Mucosa of rectum (tissue), 2 donors: ENCODE data around the gene RNF212.

ENCODE experiments used
- H3K27ac ChIP-seq, 2 donors: one replicate each; pipeline ENCODE4 v1.7.0; 2013; ENCODE audit warnings: inconsistent platforms in 2 of 2, low read depth in 2 of 2, low read length in 2 of 2
- H3K27me3 ChIP-seq, 2 donors: one replicate each; pipeline ENCODE4 v1.7.0; 2013; ENCODE audit warnings: low read length in 2 of 2; ENCODE audit not compliant: control insufficient read depth in 2 of 2, insufficient read depth in 2 of 2
- H3K36me3 ChIP-seq, 2 donors: one replicate each; pipeline ENCODE4 v1.7.0; 2013; ENCODE audit warnings: low read length in 2 of 2; ENCODE audit not compliant: control insufficient read depth in 2 of 2, insufficient read depth in 2 of 2
- H3K4me1 ChIP-seq, 2 donors: one replicate each; pipeline ENCODE4 v1.7.0; 2013; ENCODE audit warnings: low read length in 2 of 2, mild to moderate bottlenecking in 1 of 2; ENCODE audit not compliant: control insufficient read depth in 2 of 2, insufficient read depth in 2 of 2
- H3K4me3 ChIP-seq, 2 donors: one replicate each; pipeline ENCODE4 v1.7.0; 2013; ENCODE audit warnings: low read length in 2 of 2
- H3K9ac ChIP-seq, 2 donors: one replicate each; pipeline ENCODE4 v1.7.0; 2013; ENCODE audit warnings: low read length in 2 of 2, low read depth in 1 of 2, mild to moderate bottlenecking in 1 of 2
- H3K9me3 ChIP-seq, 2 donors: one replicate each; pipeline ENCODE4 v1.7.0; 2013; ENCODE audit warnings: low read length in 2 of 2; ENCODE audit not compliant: control insufficient read depth in 2 of 2
- donor health status: healthy.
- donor health status: Normal muscosa, but diverticular disease.

RNF212 gene

DNA sequence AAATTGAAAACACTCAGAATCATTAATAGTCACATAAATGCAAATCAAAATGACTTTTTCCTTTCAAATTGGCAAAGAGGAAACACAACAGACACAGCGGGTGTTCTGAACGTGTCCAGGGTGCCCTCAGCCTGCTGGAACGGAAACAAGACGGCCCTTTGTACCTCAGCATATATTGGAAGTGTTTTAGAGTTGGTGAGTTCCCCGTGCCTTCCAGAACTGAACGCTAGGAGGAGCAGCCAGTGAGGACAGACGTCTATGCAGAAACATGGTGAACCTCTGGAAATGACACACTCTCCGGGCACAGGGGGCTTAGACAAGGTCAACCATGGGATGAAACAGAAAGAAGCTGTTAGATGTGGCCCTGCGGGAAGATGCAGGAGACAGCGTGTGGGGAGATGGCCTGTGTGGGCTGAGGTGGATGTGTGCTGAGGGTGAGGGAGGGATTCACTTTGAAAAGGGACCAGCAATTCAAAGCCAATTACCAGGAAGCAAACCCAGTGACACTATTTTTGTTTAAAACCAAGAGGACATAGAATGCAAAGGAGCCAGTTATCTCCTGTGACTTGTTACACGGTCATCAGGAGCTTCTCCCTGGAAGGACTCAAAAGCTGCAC lies 40.4 kb downstream of the RNF212 start:
- Histone ChIP-seq H3K9me3 (no peaks in the 10 kb centered on the region), H3K4me1 (peaks cover 0 to 3% of the 10 kb centered on the region in 2 donors), H3K36me3 (no peaks in the 10 kb centered on the region), H3K4me3 (no peak overlapping the region), H3K27ac (no peak overlapping the region), H3K9ac (no peak overlapping the region), H3K27me3 (no peaks in the 10 kb centered on the region)

DNA sequence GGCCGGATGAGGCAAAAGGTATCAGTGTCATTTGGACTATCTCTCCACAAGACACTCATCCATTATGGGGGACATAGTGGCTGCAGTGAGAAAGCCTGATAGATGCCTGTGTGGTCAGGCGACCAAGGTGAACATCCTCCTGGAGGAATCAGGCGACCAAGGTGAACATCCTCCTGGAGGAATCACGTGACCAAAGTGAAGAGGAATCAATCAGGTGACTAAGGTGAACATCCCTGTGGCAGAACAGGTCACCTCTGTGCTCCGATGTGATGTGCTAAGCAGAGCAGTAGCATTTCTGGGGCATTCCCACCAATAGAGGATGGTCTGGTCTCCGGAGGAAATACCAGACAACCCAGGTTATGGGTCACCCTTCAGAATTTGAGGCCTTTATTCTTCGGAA lies 44.0 kb downstream of the RNF212 start:
- no peaks in the 10 kb centered on the region for H3K9me3 ChIP-seq
- H3K4me1 ChIP-seq, result peaks cover 0 to 3% of the 10 kb centered on the region in 2 donors
- H3K36me3 ChIP-seq, result no peaks in the 10 kb centered on the region
- no peak overlapping the region for H3K4me3 ChIP-seq
- H3K27me3 ChIP-seq, result no peaks in the 10 kb centered on the region
- no peak overlapping the region for H3K9ac ChIP-seq
- no peak overlapping the region for H3K27ac ChIP-seq

- Histone ChIP-seq H3K4me1 (no peaks in the 10 kb centered on the region), H3K36me3 (no peaks in the 10 kb centered on the region), H3K9ac (no peak overlapping the region), H3K27ac (no peak overlapping the region), H3K27me3 (no peaks in the 10 kb centered on the region), H3K4me3 (no peak overlapping the region), H3K9me3 (no peaks in the 10 kb centered on the region)
Measured at GRCh38 chr4:1065732-1066131, 47.6 kb downstream of the RNF212 start.

DNA sequence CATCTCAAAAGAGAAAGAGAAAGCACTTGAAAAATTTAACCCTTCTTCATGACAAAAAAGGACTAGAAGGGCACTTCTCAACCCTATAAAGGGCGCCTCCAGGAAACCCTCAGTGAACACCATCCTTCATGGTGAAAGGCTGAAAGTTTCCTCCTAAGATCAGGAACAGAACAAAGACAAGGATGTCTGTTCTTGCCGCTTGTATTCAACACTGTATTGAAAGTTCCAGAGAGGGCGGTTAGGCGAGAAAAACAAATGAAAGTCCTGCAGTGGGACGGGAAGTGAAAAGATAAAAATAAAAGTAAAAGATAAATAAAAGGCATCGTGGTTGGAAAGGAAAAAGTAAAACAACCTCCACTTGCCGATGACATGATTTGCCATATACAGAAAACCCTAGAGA lies 50.9 kb downstream of the RNF212 start:
- Histone ChIP-seq H3K36me3 (no peaks in the 10 kb centered on the region), H3K27me3 (peaks cover 0 to 4% of the 10 kb centered on the region in 2 donors), H3K27ac (no peak overlapping the region), H3K4me1 (peaks cover 3 to 10% of the 10 kb centered on the region in 2 donors), H3K9me3 (no peaks in the 10 kb centered on the region), H3K4me3 (no peak overlapping the region), H3K9ac (no peak overlapping the region)

DNA sequence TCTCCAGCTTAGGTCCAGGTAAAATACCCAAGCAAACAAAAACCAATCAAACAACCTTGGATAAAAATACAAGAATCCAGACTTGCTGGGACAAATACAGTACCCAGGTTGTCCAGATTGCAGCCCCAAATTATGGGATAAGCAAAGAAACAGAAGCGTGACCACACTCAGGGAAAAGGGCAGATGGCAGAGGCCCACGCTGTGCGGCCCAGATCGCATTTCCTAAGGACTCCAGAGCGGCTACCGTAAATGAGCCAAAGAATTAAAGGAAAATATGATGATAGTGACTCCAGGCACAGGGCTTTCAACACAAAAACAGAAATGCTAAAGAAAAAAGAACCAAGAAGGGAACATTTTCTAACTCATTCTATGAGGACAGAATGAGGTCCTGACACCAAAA lies 51.6 kb downstream of the RNF212 start:
- H3K9me3 ChIP-seq, result no peaks in the 10 kb centered on the region
- H3K4me3 ChIP-seq, result no peak overlapping the region
- H3K27me3 ChIP-seq, result peaks cover 1 to 9% of the 10 kb centered on the region in 2 donors
- H3K36me3 ChIP-seq, result no peaks in the 10 kb centered on the region
- H3K4me1 ChIP-seq, result peaks cover 3 to 15% of the 10 kb centered on the region in 2 donors
- no peak overlapping the region for H3K27ac ChIP-seq
- no peak overlapping the region for H3K9ac ChIP-seq

GRCh38 chr4:1061056-1061700 lies 52.2 kb downstream of the RNF212 start:
- peaks cover 4 to 15% of the 10 kb centered on the region in 2 donors for H3K4me1 ChIP-seq
- H3K27ac ChIP-seq, result no peak overlapping the region
- H3K4me3 ChIP-seq, result no peak overlapping the region
- peaks cover 3 to 14% of the 10 kb centered on the region in 2 donors for H3K27me3 ChIP-seq
- H3K9ac ChIP-seq, result no peak overlapping the region
- H3K36me3 ChIP-seq, result no peaks in the 10 kb centered on the region
- H3K9me3 ChIP-seq, result no peaks in the 10 kb centered on the region

GRCh38 chr4:1060621-1061020 lies 52.7 kb downstream of the RNF212 start:
- H3K36me3 ChIP-seq, result no peaks in the 10 kb centered on the region
- H3K4me1 ChIP-seq, result peaks cover 6 to 15% of the 10 kb centered on the region in 2 donors
- no peak overlapping the region for H3K27ac ChIP-seq
- no peak overlapping the region for H3K4me3 ChIP-seq
- no peak overlapping the region for H3K9ac ChIP-seq
- no peaks in the 10 kb centered on the region for H3K9me3 ChIP-seq
- H3K27me3 ChIP-seq, result peaks cover 7 to 19% of the 10 kb centered on the region in 2 donors

GRCh38 chr4:1060121-1060520 lies 53.2 kb downstream of the RNF212 start:
- no peaks in the 10 kb centered on the region for H3K36me3 ChIP-seq
- H3K9me3 ChIP-seq, result no peaks in the 10 kb centered on the region
- H3K27ac ChIP-seq, result no peak overlapping the region
- H3K27me3 ChIP-seq, result peaks cover 11 to 24% of the 10 kb centered on the region in 2 donors
- H3K4me3 ChIP-seq, result no peak overlapping the region
- H3K9ac ChIP-seq, result no peak overlapping the region
- peaks cover 9 to 18% of the 10 kb centered on the region in 2 donors for H3K4me1 ChIP-seq

DNA sequence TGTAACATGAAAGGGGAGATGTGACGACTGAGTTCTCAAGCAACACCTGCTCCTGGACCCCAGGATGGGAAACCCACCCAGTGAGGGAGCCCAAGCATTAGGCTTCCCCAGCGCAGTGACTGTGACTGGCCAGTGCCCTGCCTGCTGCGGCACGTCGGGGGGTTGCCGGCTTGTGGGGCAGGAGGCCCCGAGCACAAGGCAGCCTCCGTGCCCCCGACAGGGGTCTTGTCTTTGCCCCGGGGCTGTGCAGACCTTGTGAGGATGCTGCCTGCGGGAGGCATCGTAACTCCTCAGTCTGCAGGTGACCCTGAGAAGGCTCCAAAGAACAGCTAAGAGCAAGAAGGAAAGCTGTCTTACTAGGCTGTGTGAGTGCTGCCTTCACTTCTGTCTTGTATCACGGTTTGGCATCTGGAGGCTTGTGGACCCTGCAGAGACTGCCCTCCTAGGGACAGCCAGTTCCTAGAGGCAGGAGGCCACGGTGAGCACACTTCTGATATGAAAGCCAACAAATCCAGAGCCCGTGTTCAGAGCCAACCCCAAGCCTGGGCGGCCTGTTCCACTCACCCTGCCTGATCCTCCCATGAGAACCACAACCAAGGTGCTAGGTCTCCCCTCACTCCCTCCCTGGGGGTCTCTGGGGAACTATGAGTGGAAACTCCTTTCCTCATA lies 54.2 kb downstream of the RNF212 start:
- Histone ChIP-seq H3K27ac (peak overlapping the region in 1 of 2 donors; percentile 59), H3K4me1 (peaks cover 9 to 18% of the 10 kb centered on the region in 2 donors), H3K9me3 (no peaks in the 10 kb centered on the region), H3K4me3 (no peak overlapping the region), H3K9ac (no peak overlapping the region), H3K27me3 (peaks cover 11 to 24% of the 10 kb centered on the region in 2 donors), H3K36me3 (no peaks in the 10 kb centered on the region)
